GM19023 (cell line): Measurements from ENCODE around the gene STRIP2.
A peak's percentile ranks its signal among the peaks of the same experiment; 100 is the strongest.
"Not testable (repeated sequence)": the region's sequence is repeated elsewhere in the genome, so short reads cannot be mapped to it uniquely, and the experiment has no call there.

Source experiments
- ATAC-seq: cut with Tn5 transposase; IDR thresholded peaks from one replicate; pipeline ENCODE4 v1.9.1; 2021; ENCODE audit warnings: mild to moderate bottlenecking, moderate library complexity; ENCODE audit not compliant: unreplicated experiment

STRIP2 gene

DNA sequence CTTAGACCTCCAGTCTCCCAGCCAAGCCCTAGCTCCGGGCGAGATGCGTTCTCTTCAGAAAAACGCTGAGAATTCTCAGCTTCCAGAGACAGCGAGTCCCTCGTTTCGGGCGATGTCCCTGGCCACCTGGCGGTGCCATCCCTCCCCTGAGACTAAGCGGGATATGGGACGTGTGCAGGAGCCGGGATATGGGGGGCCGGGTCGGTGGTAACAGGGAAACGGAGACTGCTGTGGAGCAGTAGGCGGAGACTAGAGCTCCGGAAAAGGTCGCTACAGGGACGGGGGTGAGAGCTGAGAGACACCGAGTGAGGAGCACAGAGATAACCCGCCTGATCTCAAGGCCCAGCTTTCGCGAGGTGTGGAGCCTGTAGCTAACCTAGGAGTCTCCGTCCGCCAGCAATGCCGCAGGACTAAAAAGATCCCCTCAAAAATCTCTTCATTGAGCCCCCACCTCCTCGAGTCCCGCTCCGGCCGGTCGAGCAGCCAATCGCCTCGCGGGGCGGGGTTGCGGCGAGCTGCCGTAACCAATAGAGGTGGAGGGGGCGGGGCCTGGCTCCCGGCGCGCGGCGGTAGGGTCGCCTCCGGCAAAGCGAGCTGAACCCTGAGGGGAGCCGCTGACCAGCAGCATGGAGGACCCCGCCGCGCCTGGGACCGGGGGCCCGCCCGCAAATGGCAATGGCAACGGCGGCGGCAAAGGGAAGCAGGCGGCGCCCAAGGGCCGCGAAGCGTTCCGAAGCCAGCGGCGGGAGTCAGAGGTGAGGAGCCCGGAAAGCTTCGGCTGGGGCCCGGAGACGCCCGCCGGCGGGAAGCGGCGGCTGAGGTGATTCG lies at the start of gene STRIP2:
Gene STRIP2, plus strand, starts transcription at position 586 of the 828 bp plus-strand sequence. Its CDS starts 41 bp downstream, at position 627.
- peak; percentile 98 for ATAC-seq

DNA sequence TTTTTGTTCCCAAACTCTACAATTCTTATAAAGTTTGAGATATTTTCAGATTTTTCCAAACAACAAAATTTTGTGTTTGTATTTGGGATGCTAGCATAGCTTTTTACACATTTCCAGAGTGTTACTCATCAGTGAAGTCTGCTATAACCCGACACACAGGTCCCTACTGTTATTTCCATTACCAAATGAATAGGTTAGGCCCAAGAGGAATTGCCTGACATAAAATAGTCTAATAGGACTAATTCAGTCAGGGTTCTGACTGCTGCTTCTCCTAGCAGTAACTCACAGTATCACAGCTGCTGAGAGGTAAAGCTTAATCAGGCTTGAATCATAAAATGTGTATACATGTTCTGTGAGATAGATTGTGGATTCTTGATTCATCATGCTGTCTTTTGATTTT lies 49.1 kb upstream of the STRIP2 start:
- ATAC-seq = no peak

GRCh38 chr7:129385598-129385997 lies 48.6 kb upstream of the STRIP2 start:
- no peak for ATAC-seq

- ATAC-seq = no peak
Observed at GRCh38 chr7:129386506-129386905, 47.7 kb upstream of the STRIP2 start.

DNA sequence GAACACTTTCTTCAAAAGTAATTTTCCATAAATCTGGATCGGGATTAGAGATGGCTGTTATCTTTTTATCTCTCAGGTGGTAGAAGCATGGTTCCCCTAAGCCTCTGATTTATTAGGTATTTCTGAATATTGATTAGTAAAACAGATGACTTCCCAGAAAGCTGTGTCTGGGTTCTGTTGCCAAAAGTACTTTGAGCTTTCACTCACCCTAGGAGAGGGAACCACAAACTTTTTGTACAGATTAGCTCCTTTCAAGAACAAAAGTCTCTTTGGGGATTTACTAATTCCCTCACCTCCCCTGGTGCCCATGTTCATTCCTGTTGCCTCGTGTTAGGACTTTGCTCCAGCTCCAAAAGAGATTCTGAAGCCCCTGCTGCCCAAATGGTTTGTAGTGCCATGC lies 46.7 kb upstream of the STRIP2 start:
- ATAC-seq = no peak

DNA sequence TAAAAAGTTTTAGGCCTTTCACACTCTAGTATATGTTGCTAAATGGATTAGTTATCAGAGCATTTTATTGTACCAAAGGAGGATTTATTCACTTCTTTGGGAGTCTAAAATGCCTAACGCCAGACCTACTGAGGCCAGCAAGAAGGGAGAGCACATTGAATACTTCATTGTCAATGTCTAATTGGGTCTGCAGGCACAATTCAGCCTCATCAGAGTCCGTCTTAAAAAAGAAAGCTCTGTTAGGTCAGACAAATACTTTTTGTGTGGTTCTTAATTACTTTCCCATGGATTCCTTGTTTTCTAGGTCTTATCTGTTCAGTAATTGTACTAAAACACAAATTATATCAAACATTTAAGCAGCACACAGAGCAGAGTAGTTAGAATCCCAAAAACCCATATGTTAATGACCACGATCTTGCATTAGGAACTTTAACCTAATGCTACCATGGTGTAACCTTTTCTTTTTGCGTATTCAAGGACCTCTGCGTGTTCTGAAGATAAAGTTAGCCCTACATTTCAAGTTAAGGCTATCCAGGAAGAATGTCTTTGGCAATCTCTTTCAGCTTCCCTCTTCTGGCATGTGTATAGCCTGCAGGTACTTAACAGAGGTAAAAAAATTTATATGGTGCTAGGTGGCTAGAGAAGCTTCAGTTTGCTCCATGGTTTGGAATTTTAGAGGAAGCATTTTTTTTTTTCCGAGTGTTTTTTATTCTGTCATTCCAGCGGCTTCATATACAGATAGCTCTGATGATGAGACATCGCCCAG lies 45.7 kb upstream of the STRIP2 start:
- no peak for ATAC-seq

DNA sequence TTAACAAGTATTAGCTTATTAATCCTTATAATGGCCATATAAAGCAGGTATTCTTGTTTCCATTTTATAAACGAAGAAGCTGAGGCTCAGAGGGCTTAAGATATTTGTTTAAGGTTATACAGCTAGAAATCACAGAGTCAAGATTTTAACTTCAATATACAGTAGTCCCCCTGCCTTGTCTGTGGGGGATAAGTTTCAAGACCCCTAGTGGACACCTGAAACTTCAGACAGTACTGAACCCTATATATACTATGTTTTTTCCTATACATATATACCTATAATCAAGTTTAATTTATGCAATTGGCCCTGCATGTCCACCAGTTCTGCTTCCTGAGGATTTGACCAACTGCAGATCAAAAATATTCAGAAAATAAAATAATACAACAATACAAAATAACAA lies 44.4 kb upstream of the STRIP2 start:
- ATAC-seq = no peak

DNA sequence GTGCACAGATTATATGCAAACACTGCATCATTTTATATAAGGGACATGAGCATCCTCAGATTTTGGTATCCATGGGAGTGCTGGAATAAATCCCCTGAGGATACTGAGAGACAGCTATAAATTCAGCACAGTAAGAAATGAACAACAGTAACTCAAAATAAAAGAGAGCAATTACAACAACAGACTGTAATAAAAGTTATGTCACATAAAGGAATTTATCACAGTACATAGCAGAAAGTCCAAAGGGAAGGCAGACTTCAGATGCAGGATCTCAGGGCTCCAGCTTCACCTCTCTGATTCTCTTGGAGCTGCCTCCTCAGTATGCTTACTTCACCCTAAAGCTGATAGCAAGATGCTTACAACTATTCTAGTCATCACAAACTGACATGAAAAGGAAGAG lies 43.9 kb upstream of the STRIP2 start:
- ATAC-seq = no peak

DNA sequence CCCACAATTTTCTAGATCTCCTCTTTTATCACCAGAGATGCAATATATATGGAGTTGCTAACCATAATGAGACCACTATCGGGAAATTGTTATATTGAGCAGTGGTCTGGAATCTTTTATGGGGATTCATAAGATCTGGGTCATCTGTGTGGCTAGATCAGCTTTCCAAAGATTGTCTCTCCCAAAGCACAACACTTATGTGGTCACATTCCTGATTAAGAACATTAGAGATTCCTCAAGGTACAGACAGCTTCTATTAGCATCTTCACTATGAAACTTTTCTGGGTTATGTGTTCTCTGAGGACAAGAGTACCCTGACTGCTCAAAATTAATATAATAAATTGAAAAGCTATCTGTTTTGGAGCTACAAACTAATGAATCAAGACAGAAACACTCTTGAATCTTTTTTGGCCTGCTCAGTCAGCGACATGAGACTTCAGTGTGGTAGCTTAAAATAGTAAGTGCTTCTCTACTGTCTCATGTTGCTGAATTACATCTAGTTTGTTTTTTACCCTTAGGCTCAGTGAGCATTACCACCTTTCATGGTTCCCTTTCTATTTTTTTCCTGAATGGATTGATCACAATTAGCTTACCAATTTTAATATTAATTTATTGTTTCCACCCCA lies 42.6 kb upstream of the STRIP2 start:
- ATAC-seq = no peak

- no peak for ATAC-seq
Observed at GRCh38 chr7:129393255-129393654, 41.0 kb upstream of the STRIP2 start.

GRCh38 chr7:129394101-129394500 lies 40.1 kb upstream of the STRIP2 start:
- no peak for ATAC-seq

DNA sequence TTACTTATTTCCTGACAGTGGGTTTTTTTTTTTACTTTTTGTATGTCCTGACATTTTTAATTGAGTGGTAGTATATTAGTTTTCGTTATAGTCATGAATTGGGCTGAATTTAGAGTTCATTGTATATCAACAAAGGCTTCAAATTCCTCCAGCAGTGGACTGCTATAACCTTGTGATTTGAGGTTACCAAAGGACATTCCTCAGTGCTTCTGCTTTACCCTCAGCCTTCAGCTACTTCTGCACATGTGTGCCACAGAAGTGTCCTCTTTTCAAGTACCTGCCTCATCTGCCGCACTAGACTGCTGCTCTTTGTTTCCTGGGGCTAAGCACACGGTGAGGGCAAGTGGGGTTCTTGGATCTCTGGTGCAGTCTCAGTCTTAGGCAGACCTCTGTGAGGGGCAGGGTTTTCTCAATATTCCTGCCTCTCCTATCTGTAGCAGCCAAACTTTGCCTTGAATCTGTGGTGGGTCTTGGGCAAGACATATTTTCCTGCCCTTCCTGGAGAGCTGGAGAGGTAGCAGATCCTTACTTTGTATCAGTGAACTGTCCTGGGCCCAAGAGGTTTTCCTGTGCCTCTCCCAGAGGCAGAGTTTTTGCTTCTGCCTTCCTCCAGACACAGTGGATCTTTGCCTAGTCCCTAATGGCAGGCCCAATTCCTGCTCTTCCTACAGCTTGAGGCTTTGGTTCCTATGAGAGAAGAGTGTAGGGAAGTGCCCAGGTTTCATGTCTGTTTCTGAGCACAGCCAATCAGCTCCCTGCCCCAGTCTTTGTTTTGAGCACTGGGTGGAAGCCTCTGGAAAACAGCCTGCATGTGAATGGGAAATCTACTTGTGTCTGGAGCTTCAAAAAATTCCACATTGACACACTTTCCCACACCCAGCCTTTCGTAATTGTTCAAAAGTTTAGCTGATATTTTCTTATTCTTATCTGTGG lies 39.0 kb upstream of the STRIP2 start:
- ATAC-seq = no peak

- no peak for ATAC-seq
Observed at GRCh38 chr7:129401228-129401966, 32.8 kb upstream of the STRIP2 start.

- no peak for ATAC-seq
Observed at GRCh38 chr7:129401967-129402860, 32.0 kb upstream of the STRIP2 start.

GRCh38 chr7:129405527-129405926 lies 28.7 kb upstream of the STRIP2 start:
- ATAC-seq = no peak

GRCh38 chr7:129410238-129410637 lies 24.0 kb upstream of the STRIP2 start:
- ATAC-seq = not testable (repeated sequence)

DNA sequence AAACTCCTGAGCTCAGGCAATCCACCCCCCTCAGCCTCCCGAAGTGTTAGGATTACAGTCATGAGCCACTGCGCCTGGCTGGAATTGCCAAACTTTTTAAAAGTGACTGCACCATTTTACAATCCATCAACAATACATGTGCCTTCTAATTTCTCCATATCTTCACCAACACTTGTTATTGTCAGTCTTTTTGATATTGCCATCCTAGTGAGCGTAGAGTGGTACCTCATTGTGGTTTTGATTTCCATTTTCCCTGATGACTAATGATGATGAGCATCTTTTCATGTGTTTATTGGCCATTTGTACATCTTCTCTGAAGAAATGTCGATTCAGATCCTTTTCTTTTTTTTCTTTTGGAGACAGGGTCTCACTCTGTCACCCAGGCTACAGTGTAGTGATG lies 21.7 kb upstream of the STRIP2 start:
- ATAC-seq = no peak

- ATAC-seq = no peak
Observed at GRCh38 chr7:129417073-129417472, 17.2 kb upstream of the STRIP2 start.

DNA sequence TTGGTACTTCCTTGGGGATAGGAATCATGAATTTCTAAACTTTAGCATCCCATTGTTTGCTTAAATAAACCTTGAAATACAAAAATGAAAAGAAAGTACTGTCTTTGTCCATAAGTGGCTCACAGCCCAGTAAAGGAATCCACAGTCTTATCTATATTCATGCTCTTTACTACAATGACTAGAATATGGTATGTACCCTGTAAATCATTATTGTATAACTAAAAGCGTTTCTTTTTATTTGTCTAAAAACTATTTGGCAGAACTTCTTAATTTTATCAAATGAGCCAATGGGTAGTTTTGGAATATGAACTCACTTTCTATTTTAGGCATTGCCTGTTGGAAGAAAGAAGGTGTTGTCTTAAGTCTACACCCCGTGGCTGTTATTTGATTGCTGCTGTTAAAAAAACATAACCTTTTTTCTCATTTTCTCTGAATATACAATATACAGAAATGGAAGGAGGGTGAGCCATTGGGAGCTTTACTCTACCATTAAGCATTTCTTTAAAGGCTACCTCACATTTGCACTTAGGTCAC lies 12.4 kb upstream of the STRIP2 start:
- no peak for ATAC-seq
